Small intestine (tissue), 7 donors: ENCODE results near the gene ZBTB8A. TPM values are rescaled to one million over a fixed set of nuclear protein-coding genes. Genes with fewer than 3 reads are reported as not detected.

Source experiments
- DNase-seq, 2 donors: peaks; one replicate each; pipeline versions ENCODE4 v3.0.0 to v3.0.0-alpha.2; 2013
- FAIRE-seq: peaks from 2 replicates; lab custom pipeline; 2012; peaks lifted over from hg19 to GRCh38; lab: Jason Lieb, UNC
- H3K27ac ChIP-seq, 3 donors: one replicate each; pipeline ENCODE4 v1.5.1; 2013; ENCODE audit warnings: low read length in 2 of 3, mild to moderate bottlenecking in 2 of 3, control low read depth in 1 of 3, inconsistent platforms in 1 of 3, low read depth in 1 of 3, moderate library complexity in 1 of 3
- H3K27me3 ChIP-seq, 3 donors: one replicate each; pipeline ENCODE4 v1.6.1; 2013; ENCODE audit warnings: low read length in 3 of 3, inconsistent platforms in 1 of 3; ENCODE audit not compliant: control insufficient read depth in 3 of 3, insufficient read depth in 3 of 3
- H3K36me3 ChIP-seq, 3 donors: one replicate each; pipeline ENCODE4 v1.6.1; 2013; ENCODE audit warnings: low read length in 3 of 3, inconsistent platforms in 1 of 3, low read depth in 1 of 3, mild to moderate bottlenecking in 1 of 3, moderate library complexity in 1 of 3; ENCODE audit not compliant: control insufficient read depth in 3 of 3, insufficient read depth in 2 of 3
- H3K4me1 ChIP-seq, 3 donors: one replicate each; pipeline ENCODE4 v1.6.1; 2013; ENCODE audit warnings: low read length in 2 of 3, inconsistent platforms in 1 of 3, low read depth in 1 of 3, mild to moderate bottlenecking in 1 of 3, moderate library complexity in 1 of 3; ENCODE audit not compliant: control insufficient read depth in 3 of 3, insufficient read depth in 2 of 3
- H3K4me3 ChIP-seq, 3 donors: one replicate each; pipeline ENCODE4 v1.5.1; 2013; ENCODE audit warnings: low read length in 3 of 3, control low read depth in 1 of 3, inconsistent platforms in 1 of 3, low read depth in 1 of 3, mild to moderate bottlenecking in 1 of 3, moderate library complexity in 1 of 3
- H3K9me3 ChIP-seq, 2 donors: one replicate each; pipeline ENCODE4 v1.6.1; 2013; ENCODE audit warnings: low read depth in 1 of 2, low read length in 1 of 2; ENCODE audit not compliant: control insufficient read depth in 2 of 2, insufficient read depth in 1 of 2
- WGBS, 3 donors: extraction: QIAGEN DNeasy Blood & Tissue Kit; methylation state at CpG; one replicate each; pipeline ENCODE4 v1.1.7; 2013; 5-methylcytosine and 5-hydroxymethylcytosine counted together
- polyA plus RNA-seq, 4 donors: library from polyadenylated mRNA; stranded (reverse) in 3 of 4; unstranded in 1 of 4; fragments of 200-250 nt in 3 of 4; fragments of 120-200 nt in 1 of 4; gene quantifications; one replicate each; pipeline versions ENCODE4 v1.2.1 to v1.2.3, GENCODE V29; 2013
- donor health status: healthy with polysubstance abuse.
- donor health status: control.
- donor health status: control.
- donor health status: Bipolar disorder and iron deficiency.
- donor health status: healthy.

Gene ZBTB8A
- polyA plus RNA-seq, 4 donors = 0.89 to 7.0 (median 2.2) TPM

DNA sequence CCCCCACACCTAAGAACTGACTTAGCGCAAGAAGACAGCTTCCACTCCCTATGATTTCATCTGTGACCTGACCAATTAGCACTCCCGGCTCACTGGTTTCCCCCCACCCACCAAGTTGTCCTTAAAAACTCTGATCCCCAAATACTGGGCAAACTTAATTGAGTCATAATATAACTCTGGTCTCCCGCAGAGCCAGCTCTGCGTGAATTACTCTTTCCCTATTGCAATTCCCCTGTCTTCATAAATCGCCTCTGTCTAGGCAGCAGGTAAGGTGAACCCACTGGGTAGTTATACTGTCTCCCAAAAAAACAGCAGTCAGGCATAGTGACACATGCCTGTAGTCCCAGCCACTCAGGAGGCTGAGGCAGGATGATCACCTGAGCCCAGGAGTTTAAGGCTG is 74.2 kb downstream of the ZBTB8A start:
- H3K27ac ChIP-seq = no peak overlapping the region
- no peak for FAIRE-seq

DNA sequence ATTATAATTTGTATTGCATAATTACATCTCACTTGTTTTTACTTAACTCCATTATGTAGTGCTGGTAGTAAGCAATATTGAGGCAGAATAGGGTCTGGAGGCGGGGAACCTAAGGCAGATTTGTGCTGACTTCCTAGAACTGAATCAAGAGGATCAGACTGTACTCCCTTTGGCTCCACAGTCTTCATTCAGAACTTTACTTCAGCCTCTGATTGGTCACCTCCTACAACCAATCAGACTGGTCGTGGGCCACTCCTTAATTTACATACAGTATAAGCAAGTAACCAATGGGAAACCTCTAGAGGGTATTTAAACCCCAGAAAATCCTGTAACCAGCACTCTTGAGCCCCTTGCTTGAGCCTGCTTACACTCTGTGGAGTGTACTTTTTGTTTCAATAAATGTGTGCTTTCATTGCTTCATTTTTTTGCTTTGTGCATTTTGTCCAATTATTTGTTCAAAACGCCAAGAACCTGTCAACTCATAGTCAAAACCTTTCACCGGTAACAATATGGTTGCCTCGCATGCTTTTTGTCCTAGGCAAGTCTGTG is 79.5 kb downstream of the ZBTB8A start:
- peaks cover 0 to 2% of the 10 kb centered on the region in 2 donors for H3K9me3 ChIP-seq
- FAIRE-seq (no peak), DNase-seq (peak in 1 of 2 donors; percentile 2)
- H3K36me3 ChIP-seq = peaks cover 2 to 6% (median 4%) of the 10 kb centered on the region in 3 donors
- H3K4me3 ChIP-seq = no peak overlapping the region
- H3K27ac ChIP-seq = no peak overlapping the region
- 94 to 99% (median 98%) methylated on average over 5 of the region's 5 CpGs for WGBS, 3 donors
- H3K27me3 ChIP-seq = no peaks in the 10 kb centered on the region
- no peaks in the 10 kb centered on the region for H3K4me1 ChIP-seq

More for the DNA sequence above, 74.2 kb downstream of the ZBTB8A start:
- WGBS, 3 donors = 90 to 91% (median 90%) methylated on average over 5 of the region's 5 CpGs
- DNase-seq = no peak
- Histone ChIP-seq H3K27me3 (no peaks in the 10 kb centered on the region), H3K9me3 (no peaks in the 10 kb centered on the region), H3K4me3 (no peak overlapping the region), H3K4me1 (peaks cover 0 to 4% (median 3%) of the 10 kb centered on the region in 3 donors), H3K36me3 (no peaks in the 10 kb centered on the region)

DNA sequence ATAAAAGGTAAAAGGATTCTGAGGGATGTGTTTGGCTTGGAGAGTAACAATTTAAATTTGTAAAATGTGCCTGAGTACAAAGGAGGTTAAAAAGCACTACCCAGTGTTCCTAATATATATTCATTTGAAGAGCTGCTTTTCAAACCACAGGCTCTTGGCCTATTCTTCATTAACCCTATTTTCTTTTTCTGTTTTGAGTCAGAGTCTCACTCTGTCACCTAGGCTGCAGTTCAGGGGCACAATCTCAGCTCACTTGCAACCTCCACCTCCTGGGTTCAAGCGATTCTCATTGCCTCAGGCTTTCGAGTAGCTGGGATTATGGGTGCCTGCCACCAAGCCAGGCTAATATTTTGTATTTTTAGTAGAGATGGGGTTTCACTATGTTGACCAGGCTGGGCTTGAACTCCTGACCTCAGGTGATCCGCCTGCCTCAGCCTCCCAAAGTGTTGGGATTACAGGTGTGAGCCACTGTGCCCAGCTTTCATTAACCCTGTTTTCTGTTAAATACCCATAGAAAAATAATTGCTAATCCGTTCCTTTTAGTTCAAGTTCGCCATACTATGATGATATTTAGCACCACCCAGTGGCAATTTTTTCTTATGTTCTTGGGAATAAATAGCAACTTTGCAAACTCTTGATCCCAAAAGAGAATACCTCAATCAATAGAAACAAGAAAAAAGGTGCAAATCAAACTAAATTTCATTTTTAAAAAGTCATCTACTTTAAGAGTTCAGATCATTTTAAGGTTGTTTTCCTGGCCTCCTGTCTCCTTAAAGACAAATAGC is 80.7 kb downstream of the ZBTB8A start:
- no peak for FAIRE-seq
- no peak for DNase-seq
- H3K36me3 ChIP-seq = peaks cover 2 to 8% (median 4%) of the 10 kb centered on the region in 3 donors
- H3K4me3 ChIP-seq = no peak overlapping the region
- H3K4me1 ChIP-seq = no peaks in the 10 kb centered on the region
- H3K9me3 ChIP-seq = peaks cover 0 to 2% of the 10 kb centered on the region in 2 donors
- 60 to 73% (median 65%) methylated on average over 5 of the region's 5 CpGs for WGBS, 3 donors
- H3K27ac ChIP-seq = no peak overlapping the region
- no peaks in the 10 kb centered on the region for H3K27me3 ChIP-seq

DNA sequence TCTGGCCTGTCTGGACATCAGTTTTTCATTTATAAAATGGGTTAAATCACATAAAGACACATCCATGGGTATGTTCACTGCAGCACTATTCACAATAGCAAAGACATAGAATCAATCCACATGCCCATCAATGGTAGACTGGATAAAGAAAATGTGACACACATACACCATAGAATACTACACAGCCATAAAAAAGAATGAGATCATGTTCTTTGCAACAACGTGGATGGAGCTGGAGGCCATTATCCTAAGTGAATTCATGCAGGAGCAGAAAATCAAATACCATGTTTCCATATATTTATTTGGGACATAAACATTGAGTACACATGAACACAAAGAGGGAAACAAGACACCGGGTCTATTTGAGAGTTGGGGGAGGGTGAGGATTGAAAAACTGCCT is 83.0 kb downstream of the ZBTB8A start:
- H3K27me3 ChIP-seq = no peaks in the 10 kb centered on the region
- no peak for DNase-seq
- FAIRE-seq = no peak
- H3K36me3 ChIP-seq = peaks cover 2 to 17% (median 4%) of the 10 kb centered on the region in 3 donors
- no peak overlapping the region for H3K27ac ChIP-seq
- WGBS, 3 donors = 94 to 98% (median 97%) methylated on average over 2 of the region's 2 CpGs
- H3K9me3 ChIP-seq = peaks cover 0 to 2% of the 10 kb centered on the region in 2 donors
- no peaks in the 10 kb centered on the region for H3K4me1 ChIP-seq
- no peak overlapping the region for H3K4me3 ChIP-seq

DNA sequence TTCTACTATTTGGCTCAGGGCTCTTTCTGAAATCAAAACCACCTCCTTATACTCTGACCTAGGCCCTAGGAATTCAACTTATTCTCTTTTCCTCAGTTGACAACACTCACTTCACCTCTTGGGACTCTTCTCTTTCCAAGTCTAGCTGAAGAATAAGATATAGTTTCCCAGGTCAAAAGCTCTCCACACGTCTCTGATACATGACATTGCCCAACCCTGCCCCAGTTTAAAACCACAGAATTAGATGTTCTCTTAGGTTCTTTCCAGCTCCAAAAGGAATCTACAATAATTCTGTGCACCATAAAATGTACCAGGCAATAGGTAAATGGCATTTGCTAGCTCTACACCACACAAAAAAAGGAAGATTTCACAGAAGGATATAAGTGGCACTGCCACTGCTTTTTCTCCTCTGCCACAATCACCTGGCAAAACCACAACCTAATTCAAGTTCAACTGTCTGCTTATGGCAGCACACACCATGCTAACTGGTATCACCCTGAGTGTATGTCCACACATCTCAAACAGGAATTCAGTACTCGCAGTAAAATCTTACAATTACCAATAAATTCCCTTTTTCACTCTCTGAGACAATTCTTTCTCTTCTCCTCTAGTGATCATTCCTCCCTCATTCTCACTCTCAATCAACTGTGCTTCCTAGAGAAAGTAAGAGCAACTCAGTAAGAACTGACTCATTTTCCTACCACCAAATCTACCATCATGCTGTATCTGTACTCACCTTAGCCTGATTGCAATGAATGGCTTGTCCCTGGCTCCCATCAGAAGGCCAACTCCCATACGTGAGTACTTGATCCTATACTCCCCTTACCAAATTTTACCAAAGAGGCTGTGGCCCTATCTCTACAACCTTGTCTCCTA is 83.8 kb downstream of the ZBTB8A start:
- WGBS, 3 donors = 70 to 84% (median 77%) methylated on average over 3 of the region's 3 CpGs
- H3K9me3 ChIP-seq = peaks cover 0 to 2% of the 10 kb centered on the region in 2 donors
- H3K27me3 ChIP-seq = no peaks in the 10 kb centered on the region
- FAIRE-seq = no peak
- H3K4me1 ChIP-seq = no peaks in the 10 kb centered on the region
- no peak for DNase-seq
- no peak overlapping the region for H3K4me3 ChIP-seq
- peaks cover 6 to 22% (median 6%) of the 10 kb centered on the region in 3 donors for H3K36me3 ChIP-seq
- no peak overlapping the region for H3K27ac ChIP-seq

DNA sequence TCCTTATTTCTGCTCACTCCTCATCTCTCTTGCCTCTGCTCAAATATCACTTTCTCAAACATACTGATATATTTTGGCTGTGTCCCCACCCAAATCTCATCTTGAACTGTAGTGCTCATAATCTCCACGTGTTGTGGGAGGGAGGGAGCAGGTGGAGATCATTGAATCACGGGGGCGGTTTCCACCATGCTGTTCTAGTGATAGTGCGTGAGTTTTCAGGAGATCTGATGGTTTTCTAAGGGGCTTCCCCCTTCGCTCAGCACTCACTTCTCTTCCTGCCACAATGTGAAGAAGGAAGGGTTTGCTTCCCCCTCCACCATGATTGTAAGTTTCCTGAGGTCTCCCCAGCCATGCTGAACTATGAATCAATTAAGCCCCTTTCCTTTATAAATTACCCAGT is 84.5 kb downstream of the ZBTB8A start:
- DNase-seq (no peak), FAIRE-seq (no peak)
- Histone ChIP-seq H3K27me3 (no peaks in the 10 kb centered on the region), H3K4me1 (no peaks in the 10 kb centered on the region), H3K27ac (no peak overlapping the region), H3K36me3 (peaks cover 6 to 27% (median 6%) of the 10 kb centered on the region in 3 donors), H3K4me3 (no peak overlapping the region), H3K9me3 (peaks cover 0 to under 1% of the 10 kb centered on the region in 2 donors)
- WGBS, 3 donors = 68 to 77% (median 73%) methylated on average over 5 of the region's 5 CpGs

DNA sequence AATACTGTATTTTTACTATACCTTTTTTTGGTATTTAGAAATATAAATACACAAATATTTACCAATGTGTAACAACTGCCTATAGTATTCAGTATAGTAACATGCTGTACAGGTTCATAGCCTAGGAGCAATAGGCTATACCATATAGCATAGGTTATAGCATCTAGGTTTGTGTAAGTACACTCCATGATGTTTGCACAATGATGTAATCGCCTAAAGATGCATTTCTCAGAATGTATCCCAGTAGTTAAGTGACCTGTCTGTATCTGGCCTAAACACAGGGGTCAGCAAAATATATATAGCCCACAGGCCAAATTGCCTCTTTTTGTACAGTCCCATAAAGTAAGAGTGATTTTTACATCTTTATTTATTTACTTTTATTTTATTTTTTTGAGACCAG is 86.9 kb downstream of the ZBTB8A start:
- DNase-seq (no peak), FAIRE-seq (no peak)
- Histone ChIP-seq H3K27me3 (no peaks in the 10 kb centered on the region), H3K4me1 (no peaks in the 10 kb centered on the region), H3K4me3 (no peak overlapping the region), H3K36me3 (peaks cover 6 to 37% (median 6%) of the 10 kb centered on the region in 3 donors), H3K9me3 (no peaks in the 10 kb centered on the region), H3K27ac (no peak overlapping the region)
- 92 to 97% (median 97%) methylated on average over 1 of the region's 1 CpG for WGBS, 3 donors

DNA sequence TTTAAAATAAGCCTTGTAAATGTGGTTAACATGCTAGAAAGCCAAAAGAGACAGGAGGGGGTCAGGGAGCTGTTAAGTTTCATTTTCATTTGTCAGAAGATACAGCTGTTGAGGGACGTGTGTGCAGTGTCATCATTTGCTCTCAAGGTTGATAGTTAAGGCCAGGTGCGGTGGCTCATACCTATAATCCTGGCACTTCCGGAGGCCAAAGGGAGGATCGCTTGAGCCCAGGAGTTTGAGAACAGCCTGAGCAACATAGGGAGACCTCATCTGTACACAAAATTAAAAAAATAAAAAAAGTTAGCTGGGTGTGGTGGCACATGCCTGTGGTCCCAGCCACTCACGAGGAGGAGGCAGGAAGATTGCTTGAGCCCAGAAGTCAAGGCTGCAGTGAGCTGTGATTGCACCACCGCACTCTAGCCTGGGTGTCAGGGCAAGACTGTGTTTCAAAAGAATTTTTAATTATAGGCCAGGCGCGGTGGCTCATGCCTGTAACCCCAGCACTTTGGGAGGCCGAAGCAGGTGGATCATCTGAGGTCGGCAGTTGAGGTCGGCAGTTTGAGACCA is 88.5 kb downstream of the ZBTB8A start:
- FAIRE-seq (no peak), DNase-seq (peak; percentile 5 to 34)
- Histone ChIP-seq H3K4me1 (no peaks in the 10 kb centered on the region), H3K9me3 (no peaks in the 10 kb centered on the region), H3K36me3 (peaks cover 4 to 43% (median 10%) of the 10 kb centered on the region in 3 donors), H3K4me3 (no peak overlapping the region), H3K27ac (peak overlapping the region in 2 of 3 donors; percentile 5 to 70), H3K27me3 (no peaks in the 10 kb centered on the region)
- 58 to 83% (median 70%) methylated on average over 11 of the region's 11 CpGs for WGBS, 3 donors
